Renal cortex interstitium (tissue), 11 donors: ENCODE measurements around the gene HDAC3. TPM values are rescaled to one million over a fixed set of nuclear protein-coding genes. Genes with fewer than 3 reads are reported as not detected.

Experiments used
- DNase-seq, 11 donors: peaks; one replicate each; pipeline ENCODE4 v3.0.0-alpha.2; 2013; ENCODE audit warnings: low read depth in 9 of 11, low spot score in 4 of 11; ENCODE audit errors: extremely low read depth in 1 of 11
- polyA plus RNA-seq, 3 donors: library from polyadenylated mRNA; unstranded; fragments of 120-200 nt; gene quantifications; one replicate each; pipeline ENCODE4 v1.2.1, GENCODE V29; 2013; ENCODE audit not compliant: insufficient read length in 3 of 3

Gene HDAC3
- polyA plus RNA-seq, 3 donors: 98.8 to 111 (median 99.0) TPM

GRCh38 chr5:141573489-141574121 lies 63.0 kb downstream of the HDAC3 start:
- DNase-seq: no peak

Other genes starting within 250 kb of the HDAC3 start
- 1 to 10 TPM; 4.9 to 6.5 (median 6.1) TPM for gene PCDHGB4, start 249.2 kb downstream of the HDAC3 start, polyA plus RNA-seq
- gene PCDHGA8, start 244.2 kb downstream of the HDAC3 start, polyA plus RNA-seq: 1 to 10 TPM in 1 of 3 donors, under 1 TPM in 2; 0.58 to 1.0 (median 0.61) TPM
- gene PCDHGB5, start 238.9 kb downstream of the HDAC3 start, polyA plus RNA-seq: 10 to 100 TPM in 2 of 3 donors, 1 to 10 TPM in 1; 8.6 to 11.5 (median 10.8) TPM
- 1 to 10 TPM; 3.6 to 6.2 (median 5.4) TPM for gene PCDHGA9, start 234.1 kb downstream of the HDAC3 start, polyA plus RNA-seq
- 1 to 10 TPM; 6.7 to 7.6 (median 7.6) TPM for gene PCDHGB6, start 228.8 kb downstream of the HDAC3 start, polyA plus RNA-seq
- 1 to 10 TPM; 3.0 to 3.7 (median 3.3) TPM for gene PCDHGA10, start 223.9 kb downstream of the HDAC3 start, polyA plus RNA-seq
- gene PCDHGB7, start 219.2 kb downstream of the HDAC3 start, polyA plus RNA-seq: 10 to 100 TPM; 15.2 to 16.6 (median 15.7) TPM
- gene PCDHGA11, start 215.8 kb downstream of the HDAC3 start, polyA plus RNA-seq: 1 to 10 TPM; 3.9 to 5.4 (median 5.2) TPM
- gene PCDHGA12, start 206.3 kb downstream of the HDAC3 start, polyA plus RNA-seq: 1 to 10 TPM; 1.5 to 3.0 (median 1.9) TPM
- 100 to 1,000 TPM in 1 of 3 donors, 10 to 100 TPM in 2; 90.0 to 127 (median 97.3) TPM for gene PCDHGC3, start 160.9 kb downstream of the HDAC3 start, polyA plus RNA-seq
- 1 to 10 TPM; 3.4 to 3.9 (median 3.6) TPM for gene PCDHGC4, start 151.8 kb downstream of the HDAC3 start, polyA plus RNA-seq
- 1 to 10 TPM in 1 of 3 donors, under 1 TPM in 2; 0.34 to 1.2 (median 0.36) TPM for gene PCDHGC5, start 147.8 kb downstream of the HDAC3 start, polyA plus RNA-seq
- 10 to 100 TPM; 70.4 to 86.9 (median 73.6) TPM for gene DIAPH1, start 17.8 kb downstream of the HDAC3 start, polyA plus RNA-seq
- 1 to 10 TPM in 1 of 3 donors, under 1 TPM in 2; 0.64 to 1.5 (median 0.90) TPM for gene RELL2, start 148 bp upstream of the HDAC3 start, polyA plus RNA-seq
- 10 to 100 TPM; 12.4 to 19.5 (median 13.5) TPM for gene FCHSD1, start 14.6 kb upstream of the HDAC3 start, polyA plus RNA-seq
- gene ARAP3, start 45.4 kb upstream of the HDAC3 start, polyA plus RNA-seq: 10 to 100 TPM; 18.6 to 23.4 (median 21.5) TPM
- gene PCDH1, start 241.6 kb upstream of the HDAC3 start, polyA plus RNA-seq: 10 to 100 TPM; 18.7 to 26.2 (median 21.0) TPM